Measurements from ENCODE around the gene GJC3. TPM values are rescaled to one million over a fixed set of nuclear protein-coding genes. Genes with fewer than 3 reads are reported as not detected.

GJC3 gene
- total and polyA plus RNA-seq, 2 of the 13 experiments (the other 11 are each of a cell fraction or from before 2014, with no cell fraction given) = 0.75 to 1.4 TPM

- no peak; the same call in 1 of the 2 replicates for TF ChIP-seq ZSCAN30 (CRISPR knock-in tag; IDR thresholded peaks at IDR 0.05)
- no peak for TF ChIP-seq PTBP1 (IDR thresholded peaks at IDR 0.05; ENCODE audit: low read depth, low read length, poor library complexity, severe bottlenecking)
- peak; percentile 90; the same call in 1 of the 2 replicates for TF ChIP-seq SPEN (CRISPR knock-in tag; IDR thresholded peaks at IDR 0.05; ENCODE audit: low read depth)
- TF ChIP-seq ZBTB46 (CRISPR knock-in tag; IDR thresholded peaks at IDR 0.05; ENCODE audit: borderline replicate concordance) = no peak
- 0 out of 2 replicates have a peak, but pooled peaks have one; percentile 19 for TF ChIP-seq ZKSCAN5 (CRISPR knock-in tag; IDR thresholded peaks at IDR 0.05)
- TF ChIP-seq E2F2 (CRISPR knock-in tag; IDR thresholded peaks at IDR 0.05; ENCODE audit: borderline replicate concordance) = no peak
- no peak for TF ChIP-seq CBX2 (IDR thresholded peaks at IDR 0.05; ENCODE audit: low read depth, low read length)
- TF ChIP-seq CBX2 (CRISPR knock-in tag; IDR thresholded peaks at IDR 0.05; ENCODE audit: low read depth) = no peak
- no peak for TF ChIP-seq TCF12 (IDR thresholded peaks at IDR 0.05)
- TF ChIP-seq TCF12 (CRISPR knock-in tag; IDR thresholded peaks at IDR 0.05) = peak; percentile 75
- peak; percentile 60 for TF ChIP-seq ZNF121 (CRISPR knock-in tag; IDR thresholded peaks at IDR 0.05)
- TF ChIP-seq ZNF607 (CRISPR knock-in tag; IDR thresholded peaks at IDR 0.05; ENCODE audit: borderline replicate concordance) = peak; percentile 54; the same call in 1 of the 2 replicates
- TF ChIP-seq ATM (IDR thresholded peaks at IDR 0.05; ENCODE audit: borderline replicate concordance) = no peak
- peak; percentile 68; the same call in 1 of the 2 replicates for TF ChIP-seq HOXA9 (CRISPR knock-in tag; IDR thresholded peaks at IDR 0.05; ENCODE audit: borderline replicate concordance)
- 0 out of 2 replicates have a peak, but pooled peaks have one; percentile 59 for TF ChIP-seq ZNF317 (CRISPR knock-in tag; IDR thresholded peaks at IDR 0.05)
- no peak for TF ChIP-seq TRIM22 (IDR thresholded peaks at IDR 0.05)
- peak; percentile 45 for TF ChIP-seq ZNF503 (CRISPR knock-in tag; IDR thresholded peaks at IDR 0.05)
- TF ChIP-seq ZFP91 (CRISPR knock-in tag; IDR thresholded peaks at IDR 0.05; ENCODE audit: borderline replicate concordance) = peak; percentile 93
- TF ChIP-seq CBX5 (CRISPR knock-in tag; IDR thresholded peaks at IDR 0.05; ENCODE audit: borderline replicate concordance) = peak; percentile 15; the same call in 1 of the 2 replicates
- TF ChIP-seq REPIN1 (CRISPR knock-in tag; IDR thresholded peaks at IDR 0.05; ENCODE audit: borderline replicate concordance, low read depth) = no peak
- peak; percentile 81 for TF ChIP-seq MYC (CRISPR knock-in tag; IDR thresholded peaks at IDR 0.05; ENCODE audit: borderline replicate concordance)
Observed at GRCh38 chr7:99918959-99919813, 10.2 kb downstream of the GJC3 start, which contains the start of gene TRIM4 (continued).

All from HepG2 (cell line).